GM19025 (cell line): ENCODE data around the gene KCNS3.

Experiments
- ATAC-seq: cut with Tn5 transposase; IDR thresholded peaks from one replicate; pipeline ENCODE4 v1.9.1; 2021; ENCODE audit warnings: mild to moderate bottlenecking, low read depth, moderate library complexity; ENCODE audit not compliant: unreplicated experiment

KCNS3 gene, protein sequence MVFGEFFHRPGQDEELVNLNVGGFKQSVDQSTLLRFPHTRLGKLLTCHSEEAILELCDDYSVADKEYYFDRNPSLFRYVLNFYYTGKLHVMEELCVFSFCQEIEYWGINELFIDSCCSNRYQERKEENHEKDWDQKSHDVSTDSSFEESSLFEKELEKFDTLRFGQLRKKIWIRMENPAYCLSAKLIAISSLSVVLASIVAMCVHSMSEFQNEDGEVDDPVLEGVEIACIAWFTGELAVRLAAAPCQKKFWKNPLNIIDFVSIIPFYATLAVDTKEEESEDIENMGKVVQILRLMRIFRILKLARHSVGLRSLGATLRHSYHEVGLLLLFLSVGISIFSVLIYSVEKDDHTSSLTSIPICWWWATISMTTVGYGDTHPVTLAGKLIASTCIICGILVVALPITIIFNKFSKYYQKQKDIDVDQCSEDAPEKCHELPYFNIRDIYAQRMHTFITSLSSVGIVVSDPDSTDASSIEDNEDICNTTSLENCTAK

DNA sequence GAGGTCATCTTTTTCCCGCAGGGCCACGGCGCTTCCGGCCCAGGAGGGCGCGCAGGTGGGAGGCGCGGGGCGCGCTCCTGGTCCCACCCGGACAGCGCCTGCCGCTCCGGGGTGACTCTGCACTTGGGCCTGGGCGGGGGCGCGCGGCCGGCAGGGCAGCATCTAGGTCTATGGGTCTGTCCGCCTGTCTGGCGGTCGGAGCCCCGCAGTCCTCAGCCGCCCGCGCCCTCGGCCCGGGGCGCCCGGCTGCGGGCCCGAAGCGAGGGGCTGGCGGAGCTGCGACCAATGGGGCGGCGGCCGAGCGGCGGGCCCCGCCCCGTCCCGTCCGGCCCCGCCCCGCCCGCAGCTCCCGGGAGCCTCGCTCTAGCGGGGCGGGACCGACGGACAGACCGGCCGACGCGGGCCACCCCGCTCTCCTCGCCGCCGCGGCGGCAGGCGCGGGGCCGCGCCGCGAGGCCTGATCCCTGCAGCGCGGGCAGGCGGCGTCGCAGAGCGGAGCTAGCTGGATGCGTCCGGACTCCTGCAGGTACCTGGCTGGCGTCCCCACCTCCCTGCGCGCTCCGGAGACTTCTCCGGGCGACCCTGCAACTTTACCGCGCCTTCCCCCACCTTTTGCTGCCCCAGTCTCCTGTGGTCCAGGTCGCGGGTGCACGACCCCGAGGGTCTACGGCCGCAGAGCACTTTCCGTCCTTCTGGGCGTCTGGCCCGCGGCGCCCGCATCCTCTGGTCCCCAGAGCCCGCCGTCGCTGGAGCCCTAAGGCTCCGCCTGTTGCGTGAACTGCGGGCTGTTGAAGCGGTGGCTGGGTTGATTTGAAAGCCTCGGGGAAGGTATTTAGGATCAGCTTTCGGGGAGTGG lies at the start of gene KCNS3:
TSS of gene KCNS3 (plus strand) at position 387 of the 856 bp plus-strand sequence. CDS start 52,342 bp downstream, outside the sequence.
- ATAC-seq = peak; percentile 91

DNA sequence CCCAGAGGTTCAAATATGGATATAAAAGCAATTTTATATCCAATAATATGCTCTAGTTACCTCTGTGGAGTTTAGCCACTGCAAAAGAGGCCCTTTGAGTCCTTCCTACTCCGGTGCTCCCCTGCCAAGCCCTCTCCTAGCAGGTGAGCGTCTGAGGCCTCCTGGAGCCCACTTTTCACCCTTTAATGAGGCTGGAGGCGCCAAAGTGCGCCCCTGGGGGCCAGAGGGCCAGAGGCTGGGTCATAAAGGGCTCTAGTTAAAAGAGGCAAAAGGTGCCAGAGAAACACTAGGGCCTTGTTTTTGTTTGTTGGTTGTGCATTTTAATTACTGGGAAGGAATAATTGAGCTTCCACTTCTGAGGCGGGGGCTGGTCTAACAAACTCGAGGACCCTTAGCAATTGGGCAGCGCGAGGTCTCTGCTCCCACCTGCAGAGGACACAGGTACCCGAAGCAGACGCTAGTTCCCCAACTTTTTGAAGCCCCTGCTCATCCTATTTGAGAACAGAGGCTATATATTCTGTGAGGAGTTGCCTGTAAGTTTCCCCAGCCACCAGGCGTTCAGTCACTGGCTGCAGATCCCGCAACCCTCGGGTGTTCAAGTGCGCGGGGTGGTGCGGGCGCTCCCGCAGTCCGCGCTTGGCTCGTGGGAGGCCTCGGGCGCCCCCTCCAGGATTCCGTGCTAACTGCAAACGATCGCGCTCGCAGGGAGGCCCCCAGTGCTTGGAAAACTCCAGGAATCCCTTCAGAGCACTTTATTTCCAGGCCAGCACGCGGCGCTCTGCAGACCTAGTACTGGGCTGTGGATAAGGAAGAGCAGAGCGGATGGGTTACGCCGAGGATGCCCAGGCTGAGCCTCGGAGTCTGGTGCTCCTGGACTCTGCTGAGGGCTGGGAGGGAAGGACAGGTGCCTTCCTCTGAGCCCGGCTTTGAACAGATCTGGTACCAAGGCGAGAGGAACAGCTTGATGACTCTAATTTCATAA lies 48.1 kb upstream of the KCNS3 start:
- peak; percentile 76 for ATAC-seq

DNA sequence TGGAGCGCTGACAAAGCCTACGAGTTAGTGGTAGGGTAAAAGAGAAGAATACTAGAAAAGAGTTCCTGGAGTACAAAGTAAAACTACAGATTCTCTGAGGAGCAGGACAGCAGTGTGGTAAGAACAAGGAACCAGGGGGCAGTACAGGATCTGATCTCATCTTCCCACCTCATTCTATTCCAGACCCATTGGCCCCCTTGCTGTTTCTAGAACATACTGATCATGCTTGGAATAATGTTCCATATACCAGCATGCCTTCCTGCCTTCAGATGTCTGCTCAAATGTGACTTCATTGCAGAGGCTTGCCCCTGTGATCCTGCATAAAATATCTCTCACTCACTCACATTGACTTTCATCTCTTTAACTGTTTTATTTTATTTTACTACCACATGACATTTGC lies 43.0 kb upstream of the KCNS3 start:
- ATAC-seq = no peak

DNA sequence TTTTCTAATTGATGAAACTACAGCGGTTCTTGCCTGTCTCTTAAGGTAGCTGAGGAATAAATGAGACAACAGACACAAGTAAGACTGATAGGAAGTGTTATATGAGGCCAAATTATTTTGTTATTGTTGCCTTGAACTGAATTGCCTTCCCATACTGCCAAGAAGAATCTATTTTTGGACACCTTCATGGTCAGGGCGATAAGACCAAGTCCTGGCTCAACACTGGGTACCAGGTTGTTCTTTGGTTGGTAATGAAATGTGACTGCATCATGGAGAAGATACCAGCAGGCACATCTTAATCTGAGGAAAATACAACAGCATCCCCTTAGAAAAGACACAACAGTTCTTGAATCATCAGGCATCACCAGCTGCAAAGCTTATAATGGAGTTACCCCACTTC lies 38.5 kb upstream of the KCNS3 start:
- ATAC-seq = no peak

DNA sequence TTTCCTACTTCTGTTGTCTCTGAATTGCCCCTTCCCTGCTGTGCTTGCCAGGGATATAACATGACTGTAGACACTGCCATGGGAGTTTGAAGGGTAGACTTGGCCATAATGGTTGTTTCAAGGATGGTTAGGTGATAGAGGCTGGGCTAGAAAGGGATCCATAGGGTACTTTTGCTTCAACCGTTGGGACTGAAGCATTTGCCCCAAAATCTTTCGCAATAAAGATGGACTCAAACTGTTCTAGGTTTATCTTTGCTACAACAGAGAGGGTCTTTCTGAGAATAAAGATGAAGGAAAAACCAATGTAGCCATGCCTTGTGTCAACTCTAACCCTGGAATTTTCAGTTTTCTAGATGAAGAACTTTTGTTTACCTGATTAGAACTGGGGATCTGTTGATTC lies 35.0 kb upstream of the KCNS3 start:
- ATAC-seq = no peak

DNA sequence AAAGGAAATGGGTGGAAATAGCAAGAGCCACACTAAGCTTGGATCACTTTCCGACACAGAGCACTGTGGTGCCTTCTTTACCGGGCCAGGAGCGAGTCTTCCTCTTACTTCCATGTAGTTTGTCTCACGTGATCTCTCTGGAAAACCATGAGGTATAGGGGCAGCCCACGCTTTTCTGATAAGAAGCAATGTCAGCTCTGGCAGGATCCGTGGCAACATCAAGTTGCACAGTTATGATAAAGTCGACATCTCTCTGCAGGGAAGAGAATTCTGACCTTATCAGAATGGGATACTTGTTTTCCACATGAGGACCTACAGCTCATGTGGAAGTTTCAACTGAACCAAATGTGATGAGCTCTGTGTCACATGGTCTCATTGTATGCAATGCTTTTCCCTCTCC lies 32.7 kb upstream of the KCNS3 start:
- ATAC-seq = no peak

DNA sequence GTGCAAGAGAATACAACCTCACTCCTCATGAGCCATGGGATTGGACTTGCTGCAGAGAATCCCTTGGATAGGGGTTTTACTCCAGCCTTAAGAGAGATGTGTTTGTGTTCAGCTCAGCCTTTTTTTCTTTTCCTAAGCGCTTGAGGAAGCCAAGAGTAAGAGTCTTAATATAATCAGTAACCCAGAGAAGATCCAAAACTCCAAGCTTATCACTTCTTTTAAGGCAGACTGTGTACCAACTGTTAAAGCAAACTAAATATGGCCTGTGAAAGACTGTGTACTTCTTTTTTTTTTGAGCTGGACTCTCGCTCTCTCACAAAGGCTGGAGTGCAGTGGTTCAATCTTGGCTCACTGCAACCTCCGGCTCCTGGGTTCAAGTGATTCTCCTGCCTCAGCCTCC lies 31.8 kb upstream of the KCNS3 start:
- ATAC-seq = no peak

DNA sequence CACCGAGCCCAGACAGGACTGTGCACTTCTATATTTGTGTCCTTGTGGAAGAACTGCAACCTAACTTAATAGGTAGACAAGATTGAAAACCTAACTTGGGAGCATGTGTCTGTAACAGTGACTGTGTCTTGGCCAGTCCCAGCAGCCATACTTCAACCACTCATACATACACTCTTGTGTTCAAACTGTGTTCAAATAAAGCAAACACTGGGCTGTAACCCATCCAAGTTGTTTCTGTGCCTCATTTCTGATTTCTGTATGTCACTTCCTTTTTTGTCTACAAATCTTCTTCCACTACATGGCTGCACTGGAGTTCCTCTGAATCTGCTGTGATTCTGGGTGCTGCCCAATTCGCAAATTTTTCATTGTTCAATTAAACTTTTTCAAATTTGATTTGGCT lies 31.2 kb upstream of the KCNS3 start:
- ATAC-seq = no peak

DNA sequence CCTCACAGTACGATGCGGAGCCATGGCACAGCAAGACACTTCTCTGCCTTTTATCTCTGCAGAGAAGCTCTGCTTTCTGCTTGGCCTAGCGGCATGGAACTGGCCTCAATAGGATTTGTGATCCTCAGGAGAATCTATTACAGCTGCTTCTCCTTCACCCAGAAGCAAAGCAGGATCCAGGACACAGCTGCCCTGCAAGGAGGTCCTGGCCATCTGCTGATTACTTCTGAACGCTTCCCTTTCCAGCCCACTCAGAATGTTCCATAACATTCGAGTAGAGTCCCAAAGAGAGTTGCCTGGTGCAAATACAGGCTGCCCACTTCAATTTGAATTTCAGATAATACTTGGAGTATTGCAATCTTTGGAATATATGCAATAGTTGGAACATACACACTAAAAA lies 29.2 kb upstream of the KCNS3 start:
- ATAC-seq = no peak

DNA sequence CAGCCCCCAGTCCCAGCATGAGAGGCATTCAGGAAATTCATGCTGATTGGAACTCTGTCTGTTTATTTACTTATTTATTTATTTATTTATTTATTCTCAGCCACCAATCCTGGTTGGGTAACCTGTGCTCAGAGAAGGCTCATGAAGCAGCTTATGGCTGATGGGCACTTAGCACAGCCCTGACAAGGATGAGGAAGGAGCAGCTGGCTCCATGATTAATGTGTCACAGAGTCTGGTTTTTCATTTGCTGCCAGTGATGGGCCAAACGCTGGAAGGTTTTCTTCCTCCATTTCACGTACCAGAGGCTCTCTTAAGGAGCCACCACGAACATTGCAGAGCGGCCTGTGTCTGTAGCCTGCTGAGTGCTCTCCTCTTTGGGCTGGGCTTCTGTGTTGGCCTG lies 28.3 kb upstream of the KCNS3 start:
- ATAC-seq = no peak

DNA sequence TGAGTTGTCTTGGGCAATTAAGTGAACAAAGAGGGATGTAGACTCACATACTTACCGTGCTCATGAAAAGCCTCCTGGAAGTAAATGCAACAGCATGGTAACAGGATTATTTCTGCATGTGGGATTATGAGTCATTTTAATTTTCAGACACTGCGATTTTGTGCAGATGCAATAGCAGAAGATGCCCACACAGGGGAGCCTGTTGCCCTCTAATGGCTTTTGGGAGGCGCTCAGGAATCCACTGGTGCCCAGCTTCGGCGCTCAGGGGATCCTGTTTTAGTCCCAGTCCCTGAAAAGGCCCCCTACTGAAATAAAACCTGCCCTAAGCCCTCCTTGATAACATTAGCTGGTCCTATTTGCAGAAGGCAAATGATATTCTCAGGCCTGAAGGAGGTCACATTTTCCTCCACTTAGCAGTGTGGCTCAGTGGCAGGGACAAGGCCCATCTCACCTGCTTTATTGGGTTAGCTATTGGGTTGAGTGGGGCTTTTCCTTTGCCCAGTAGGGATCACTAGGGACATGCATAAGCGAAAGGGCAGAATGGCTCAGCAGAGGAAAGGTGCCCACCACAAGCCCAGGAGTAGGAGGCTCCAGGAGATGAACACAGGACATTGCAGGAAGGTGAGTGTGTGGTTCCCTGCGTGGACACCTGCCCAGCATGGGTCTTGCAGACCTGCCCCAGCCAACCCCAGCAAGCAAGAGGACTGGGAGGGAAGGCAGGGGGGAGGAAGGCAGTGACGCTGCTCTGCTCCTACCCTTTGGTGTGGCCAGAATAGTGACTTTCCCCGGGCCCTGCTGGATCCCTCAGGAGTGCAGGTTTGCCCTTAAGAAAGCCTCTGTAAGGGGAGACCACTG lies 26.5 kb upstream of the KCNS3 start:
- ATAC-seq = no peak

DNA sequence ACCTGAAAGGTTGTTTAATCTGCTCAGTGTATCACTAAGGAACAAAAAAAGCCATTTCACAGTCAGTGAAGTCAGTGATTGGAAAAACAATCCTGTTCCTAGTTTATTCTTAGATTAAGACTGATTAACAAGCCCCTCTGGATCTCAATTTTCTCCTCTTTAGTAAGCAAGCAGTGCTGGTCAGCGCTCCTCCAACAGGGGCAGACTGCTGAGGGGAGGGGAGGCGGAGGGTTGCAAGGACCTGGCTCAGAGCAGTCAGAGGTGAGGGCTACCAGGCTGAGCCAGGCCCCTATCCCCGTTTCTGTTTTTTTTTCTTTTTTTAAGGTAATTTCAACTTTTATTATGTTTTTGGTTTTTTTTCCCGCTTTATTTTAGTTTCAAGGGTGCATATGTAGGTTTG lies 24.7 kb upstream of the KCNS3 start:
- ATAC-seq = no peak

DNA sequence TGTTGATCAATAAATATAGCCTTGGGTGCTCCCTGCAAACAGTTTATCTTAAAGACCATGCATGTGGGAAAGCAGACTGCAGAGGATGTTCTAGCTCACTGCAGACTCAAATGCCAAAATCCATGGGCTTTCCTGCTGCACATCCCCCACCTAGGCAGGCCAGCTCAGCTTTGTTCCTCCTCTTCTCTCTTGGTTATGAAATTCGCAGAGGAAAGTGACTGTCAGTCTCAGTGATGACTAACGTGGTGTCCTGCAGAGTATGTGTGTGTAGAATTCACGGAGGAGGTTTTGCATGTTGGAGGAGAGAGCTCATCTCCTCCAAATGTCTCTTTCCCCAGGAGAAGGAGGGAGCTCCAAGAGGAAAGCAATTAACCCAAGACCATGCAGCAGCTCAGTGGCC lies 21.4 kb upstream of the KCNS3 start:
- no peak for ATAC-seq

DNA sequence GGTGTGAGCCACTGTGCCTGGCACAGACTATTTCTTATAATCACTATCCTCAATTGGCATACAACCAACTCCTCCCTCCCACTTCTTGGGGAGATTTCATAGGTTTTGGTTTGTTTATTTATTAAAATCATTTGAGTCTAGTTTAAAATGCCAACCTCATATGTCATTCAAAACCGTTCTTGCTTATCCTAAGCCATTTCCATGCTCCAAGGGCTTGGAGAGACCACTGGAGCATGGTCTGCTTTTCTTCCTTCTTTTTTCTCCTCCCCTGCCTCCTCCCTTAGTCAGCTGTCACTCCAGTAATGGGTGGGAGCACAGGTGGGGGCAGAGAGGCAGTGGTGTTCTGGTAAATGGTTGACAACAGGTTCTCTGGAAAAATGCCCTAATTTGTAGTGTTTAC lies 20.4 kb upstream of the KCNS3 start:
- no peak for ATAC-seq

DNA sequence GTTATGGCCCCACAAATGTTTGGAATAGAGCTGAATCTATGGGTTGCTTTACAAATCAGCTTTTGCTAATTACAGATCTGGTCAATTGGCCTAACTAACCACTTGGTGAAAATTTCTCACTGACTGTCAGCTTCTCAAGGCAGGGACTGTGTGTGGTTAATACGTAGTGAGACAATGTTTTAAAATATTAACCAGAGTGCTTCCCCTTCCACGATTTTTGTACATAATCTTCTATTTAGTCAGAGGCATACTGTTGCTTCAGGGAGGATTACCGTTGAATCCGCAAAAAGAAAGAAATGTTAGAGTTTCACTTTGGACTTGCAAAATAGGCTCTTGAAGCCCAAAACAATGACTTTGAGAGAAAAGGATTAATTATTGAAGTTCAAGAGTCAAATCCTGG lies 14.9 kb upstream of the KCNS3 start:
- no peak for ATAC-seq

DNA sequence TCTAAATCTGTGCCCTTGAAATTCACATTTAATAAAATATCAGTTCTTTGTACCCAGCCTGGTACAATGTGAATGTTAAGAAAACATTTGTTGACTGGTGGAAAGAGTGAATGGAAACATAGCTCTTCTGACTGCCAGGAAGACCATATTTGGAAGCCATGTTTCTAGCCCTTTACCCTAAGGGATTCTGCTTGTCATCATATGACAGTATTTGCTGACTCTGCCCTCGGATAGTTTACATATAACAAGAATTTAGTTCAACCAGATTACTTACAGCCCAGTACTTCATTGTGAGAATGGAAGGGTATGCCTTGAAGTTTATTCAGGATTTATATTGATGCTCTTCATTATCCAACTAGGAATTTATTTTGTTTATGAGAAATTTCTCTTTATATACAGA lies 13.8 kb upstream of the KCNS3 start:
- ATAC-seq = no peak

DNA sequence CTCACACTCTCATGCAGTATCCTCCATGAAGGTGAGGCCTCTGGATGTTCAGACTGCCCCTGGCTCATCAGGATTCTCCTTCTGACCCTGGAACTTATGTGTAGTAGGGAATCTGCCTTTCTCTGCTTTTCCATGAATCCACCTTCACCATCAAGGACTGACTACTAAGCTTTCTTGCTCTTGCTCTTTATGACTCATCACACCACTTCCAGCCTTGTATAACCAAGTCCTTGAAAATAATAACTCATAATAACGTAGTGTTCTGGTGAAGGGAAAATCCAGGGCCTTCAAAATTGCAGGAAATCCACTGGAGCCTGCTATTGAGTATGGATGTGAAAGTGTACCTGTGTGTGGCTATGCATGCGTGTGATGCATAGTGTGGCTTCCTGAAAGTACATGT lies 11.3 kb upstream of the KCNS3 start:
- ATAC-seq = no peak

DNA sequence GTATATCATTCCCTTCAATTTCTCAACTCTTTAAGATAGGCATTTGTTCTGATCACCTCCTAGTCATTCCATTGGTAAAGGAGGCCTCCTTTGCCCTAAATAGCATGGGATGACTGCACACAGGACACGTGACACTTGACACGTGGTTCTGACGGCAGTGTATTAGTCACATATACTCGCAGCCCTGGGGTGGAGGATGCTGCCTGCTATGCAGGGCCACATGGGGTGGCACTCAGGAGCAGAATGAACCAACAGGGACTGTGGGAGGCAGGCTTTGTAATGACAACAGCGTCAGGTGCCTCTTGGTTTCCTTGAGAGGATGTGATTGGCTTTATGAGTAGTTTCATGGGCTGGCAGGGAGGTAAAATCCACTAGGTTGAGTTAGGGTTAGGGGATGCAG lies 9.3 kb upstream of the KCNS3 start:
- no peak for ATAC-seq

DNA sequence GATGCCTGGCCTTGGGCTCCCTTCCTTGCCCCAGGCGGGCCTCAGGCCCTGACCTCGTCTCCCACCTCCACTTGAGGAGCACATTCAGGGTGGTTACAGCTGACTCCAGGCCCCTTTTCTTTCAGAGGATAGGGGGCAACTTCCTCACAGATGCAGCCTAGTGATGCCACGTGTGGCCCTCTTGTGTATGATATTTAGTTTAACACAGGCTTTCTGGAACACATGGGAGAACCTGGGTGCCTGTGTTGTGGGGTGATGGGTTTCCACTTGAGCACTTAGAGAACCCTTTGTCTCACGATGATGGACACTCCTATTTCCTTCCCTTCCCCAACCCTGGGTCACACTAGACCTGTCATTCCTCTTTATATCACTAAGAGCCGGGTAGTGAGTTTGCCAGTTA lies 6.8 kb upstream of the KCNS3 start:
- ATAC-seq = no peak

DNA sequence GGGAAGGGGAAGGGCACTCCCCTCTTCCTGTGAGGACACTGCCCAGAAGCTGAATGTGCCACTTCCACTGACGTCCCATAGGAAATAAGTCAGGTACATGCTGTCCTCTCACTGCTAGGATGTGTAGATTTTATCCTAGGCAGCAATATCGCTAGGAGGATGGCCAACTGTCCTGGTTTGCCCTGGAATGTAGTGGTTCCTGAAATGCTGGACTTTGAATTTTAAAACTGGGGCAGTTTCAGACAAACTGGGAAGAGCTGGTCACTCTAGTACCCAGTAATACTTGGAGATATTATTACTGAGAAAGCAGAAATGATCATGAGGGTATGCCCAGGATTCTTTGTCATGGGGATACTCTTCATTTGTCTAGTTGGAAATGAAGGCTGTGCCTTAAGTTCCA lies 5.4 kb upstream of the KCNS3 start:
- ATAC-seq = no peak
